ENCODE data around the gene MTCL3.
A peak's percentile ranks its signal among the peaks of the same experiment; 100 is the strongest.

MTCL3 gene

DNA sequence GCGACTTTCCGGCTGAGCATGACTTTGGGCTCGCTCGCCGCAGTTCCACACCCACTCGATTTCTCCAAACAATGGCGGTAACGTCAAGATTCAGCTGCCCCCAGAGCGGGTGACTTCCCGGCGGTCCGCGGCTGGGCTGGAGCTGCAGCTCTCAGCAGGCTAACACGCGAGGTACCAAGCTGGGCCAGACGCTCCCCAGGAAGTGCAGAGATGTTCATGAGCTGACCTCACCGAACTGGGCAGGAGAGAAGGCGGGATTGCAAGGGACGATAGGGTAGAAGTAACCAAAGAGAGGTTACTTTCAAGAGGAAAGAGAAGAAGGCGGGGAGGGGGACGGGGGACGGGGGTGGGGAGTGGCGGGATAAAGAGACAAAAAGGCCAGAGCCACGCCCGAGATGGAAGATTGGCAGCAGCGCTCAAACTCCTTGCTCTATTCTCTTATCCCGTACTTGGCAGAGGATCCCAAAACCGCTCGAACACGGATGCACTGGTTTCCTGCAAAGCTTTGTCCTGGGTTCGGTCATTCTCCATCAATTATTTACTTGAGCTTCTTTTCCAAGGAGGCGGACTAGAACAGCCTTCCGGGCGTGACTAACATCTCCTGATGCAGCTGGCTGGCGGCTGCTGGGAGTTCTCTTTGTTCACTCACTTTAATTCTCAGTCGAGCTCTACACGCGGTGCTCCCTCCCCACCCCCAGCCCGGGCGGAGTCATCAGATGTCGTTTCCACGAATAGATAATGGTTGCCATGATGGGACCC, at the start of gene MTCL3:
Gene MTCL3, minus strand, starts transcription at position 626 of the 759 bp plus-strand sequence.
- TF ChIP-seq, protein P1, sequence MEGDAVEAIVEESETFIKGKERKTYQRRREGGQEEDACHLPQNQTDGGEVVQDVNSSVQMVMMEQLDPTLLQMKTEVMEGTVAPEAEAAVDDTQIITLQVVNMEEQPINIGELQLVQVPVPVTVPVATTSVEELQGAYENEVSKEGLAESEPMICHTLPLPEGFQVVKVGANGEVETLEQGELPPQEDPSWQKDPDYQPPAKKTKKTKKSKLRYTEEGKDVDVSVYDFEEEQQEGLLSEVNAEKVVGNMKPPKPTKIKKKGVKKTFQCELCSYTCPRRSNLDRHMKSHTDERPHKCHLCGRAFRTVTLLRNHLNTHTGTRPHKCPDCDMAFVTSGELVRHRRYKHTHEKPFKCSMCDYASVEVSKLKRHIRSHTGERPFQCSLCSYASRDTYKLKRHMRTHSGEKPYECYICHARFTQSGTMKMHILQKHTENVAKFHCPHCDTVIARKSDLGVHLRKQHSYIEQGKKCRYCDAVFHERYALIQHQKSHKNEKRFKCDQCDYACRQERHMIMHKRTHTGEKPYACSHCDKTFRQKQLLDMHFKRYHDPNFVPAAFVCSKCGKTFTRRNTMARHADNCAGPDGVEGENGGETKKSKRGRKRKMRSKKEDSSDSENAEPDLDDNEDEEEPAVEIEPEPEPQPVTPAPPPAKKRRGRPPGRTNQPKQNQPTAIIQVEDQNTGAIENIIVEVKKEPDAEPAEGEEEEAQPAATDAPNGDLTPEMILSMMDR (IDR thresholded peaks at IDR 0.05; ENCODE audit: borderline replicate concordance, insufficient read depth, low read depth, low read length) = no peak
- no peak within 1 kb of the TSS for H3K4me3 ChIP-seq (ENCODE audit: low read depth, low read length)

DNA sequence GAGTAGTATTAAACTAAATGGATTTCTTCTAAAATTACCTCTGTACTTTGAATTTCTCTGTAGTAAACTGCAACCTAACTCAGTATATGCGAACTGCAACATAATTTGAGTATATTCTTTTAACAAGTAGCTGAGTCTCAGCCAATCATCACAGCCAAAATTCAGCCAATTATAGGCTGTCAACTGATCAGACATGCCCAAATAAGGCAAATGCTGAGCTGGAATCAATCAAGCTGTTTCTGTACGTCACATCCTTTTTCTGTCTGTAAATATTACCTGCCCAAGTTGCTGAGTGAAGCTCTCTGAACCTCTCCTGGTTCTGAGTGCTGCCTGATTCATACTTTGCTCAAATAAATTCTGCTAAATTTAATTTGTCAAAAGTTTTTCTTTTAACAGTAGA, 48.3 kb upstream of the MTCL3 start:
- TF ChIP-seq, protein P1 (IDR thresholded peaks at IDR 0.05; ENCODE audit: borderline replicate concordance, insufficient read depth, low read depth, low read length) = no peak
- no peak overlapping the region for H3K4me3 ChIP-seq (ENCODE audit: low read depth, low read length)

DNA sequence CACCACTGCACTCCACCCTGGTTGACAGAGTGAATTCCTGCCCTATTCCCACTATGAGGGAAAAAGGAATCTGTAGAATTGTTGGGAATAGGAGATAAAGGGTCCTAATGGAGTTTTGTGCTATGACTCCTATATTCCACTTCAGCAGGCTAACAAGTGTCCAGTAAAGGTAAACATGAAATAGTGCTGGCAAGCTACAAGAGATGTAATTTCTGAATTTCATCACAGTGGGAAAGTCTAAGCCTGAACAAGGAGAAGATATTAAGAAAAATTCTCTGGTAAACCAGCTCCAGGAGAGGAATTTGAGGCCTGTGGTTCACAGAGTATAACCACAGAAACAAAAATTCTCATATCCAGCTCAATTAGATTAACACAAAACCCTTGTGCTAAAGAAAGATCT, 47.5 kb upstream of the MTCL3 start:
- H3K4me3 ChIP-seq (ENCODE audit: low read depth, low read length) = no peak overlapping the region
- TF ChIP-seq, protein P1 (IDR thresholded peaks at IDR 0.05; ENCODE audit: borderline replicate concordance, insufficient read depth, low read depth, low read length) = no peak

DNA sequence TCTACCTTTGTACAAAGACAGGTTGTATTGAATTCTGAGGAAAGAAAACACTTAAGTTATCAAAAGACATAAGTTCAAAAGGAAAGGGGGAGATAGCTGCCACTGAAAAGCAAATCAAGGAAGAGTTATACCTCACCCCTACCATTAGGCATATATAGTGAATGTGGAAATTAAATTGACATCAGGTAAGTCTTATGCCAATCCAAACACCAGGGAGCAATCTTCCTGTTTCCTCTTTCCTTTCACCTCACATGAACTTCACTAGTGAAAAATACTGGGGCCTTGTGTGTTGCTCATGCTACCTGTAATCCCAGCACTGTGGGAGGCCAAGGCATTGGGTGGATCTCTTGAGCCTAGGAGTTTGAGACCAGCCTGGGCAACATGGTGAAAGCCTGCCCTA, 47.0 kb upstream of the MTCL3 start:
- TF ChIP-seq, protein P1 (IDR thresholded peaks at IDR 0.05; ENCODE audit: borderline replicate concordance, insufficient read depth, low read depth, low read length) = no peak
- H3K4me3 ChIP-seq (ENCODE audit: low read depth, low read length) = no peak overlapping the region

DNA sequence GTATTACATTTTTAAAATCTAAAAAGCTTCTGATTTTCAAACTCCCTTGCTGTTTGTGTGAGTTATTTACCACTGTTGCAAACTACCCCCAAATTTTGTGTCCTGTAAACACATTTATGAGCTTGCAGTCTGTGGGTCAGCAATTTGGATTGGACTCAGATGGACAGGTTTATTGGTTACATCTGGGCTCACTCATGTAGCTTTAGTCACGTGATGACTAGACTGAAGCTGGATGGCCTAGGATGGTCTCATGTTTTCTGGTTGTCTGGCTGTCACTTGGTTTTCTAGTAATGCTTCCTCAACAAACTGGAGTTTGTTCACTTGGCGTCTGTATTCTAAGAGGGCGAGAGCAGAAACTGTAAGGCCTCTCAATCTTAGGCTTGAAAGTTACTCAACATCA, 45.6 kb upstream of the MTCL3 start:
- H3K4me3 ChIP-seq (ENCODE audit: low read depth, low read length) = no peak overlapping the region
- TF ChIP-seq, protein P1 (IDR thresholded peaks at IDR 0.05; ENCODE audit: borderline replicate concordance, insufficient read depth, low read depth, low read length) = no peak

DNA sequence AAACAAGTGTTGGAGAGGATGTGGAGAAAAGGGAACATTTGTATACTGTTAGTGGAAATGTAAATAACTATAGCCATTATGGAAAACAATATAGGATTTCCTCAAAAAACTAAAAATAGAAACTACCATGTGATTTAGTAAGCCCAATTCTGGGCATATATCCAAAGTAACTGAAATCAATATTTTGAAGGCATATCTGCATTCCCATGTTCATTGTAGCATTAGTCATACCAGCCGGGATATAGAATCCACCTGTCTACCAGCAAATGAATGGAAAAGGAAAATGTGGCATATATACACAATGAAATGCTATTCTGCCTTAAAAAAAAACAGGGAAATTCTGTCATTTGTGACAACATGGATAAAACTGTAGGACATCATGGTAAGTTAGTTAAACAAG, 42.5 kb upstream of the MTCL3 start:
- TF ChIP-seq, protein P1 (IDR thresholded peaks at IDR 0.05; ENCODE audit: borderline replicate concordance, insufficient read depth, low read depth, low read length) = no peak
- no peak overlapping the region for H3K4me3 ChIP-seq (ENCODE audit: low read depth, low read length)

DNA sequence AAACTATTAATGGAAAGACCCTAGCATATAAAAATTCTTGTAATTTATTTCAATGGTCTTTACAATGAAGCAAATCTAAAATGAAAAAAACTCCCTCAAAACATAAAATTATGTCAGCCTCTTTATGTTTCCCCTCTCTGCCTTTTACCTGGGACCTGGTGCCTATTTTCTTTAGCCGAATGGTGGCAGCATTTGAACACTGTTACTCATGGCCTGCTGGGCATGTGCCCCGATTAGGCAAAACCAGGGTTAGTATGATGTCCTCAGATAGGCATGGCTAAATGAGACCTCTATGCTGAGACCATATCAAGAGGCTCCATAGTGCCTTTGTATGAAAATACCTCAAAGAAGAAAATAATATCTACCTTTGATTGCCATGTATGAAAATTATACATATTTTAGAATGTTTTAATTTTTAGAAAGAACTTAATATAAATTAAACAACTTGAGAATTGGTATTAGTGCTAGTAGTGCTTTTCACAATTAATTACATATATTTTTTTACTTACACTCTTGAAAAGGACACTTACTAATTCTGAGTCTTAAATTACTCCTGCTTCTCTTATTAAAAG, 35.4 kb upstream of the MTCL3 start:
- TF ChIP-seq, protein P1 (IDR thresholded peaks at IDR 0.05; ENCODE audit: borderline replicate concordance, insufficient read depth, low read depth, low read length) = peak; percentile 42; the same call in 1 of the 2 replicates
- no peak overlapping the region for H3K4me3 ChIP-seq (ENCODE audit: low read depth, low read length)

Measured in GM12875 (cell line).